Stimulated activated CD4-positive, alpha-beta T cell treated with anti-CD3 and anti-CD28 coated beads, Interleukin-12 subunit alpha, Interleukin-12 subunit beta, amount 100 ng/mL, for 48 hours (primary cell): Measurements from ENCODE around the gene FGD4.

ENCODE experiments used
- DNase-seq, 3 donors: peaks; one replicate each; pipeline ENCODE4 v3.0.0-alpha.2; 2020; ENCODE audit warnings: low read depth in 2 of 3, low spot score in 1 of 3

Gene FGD4

DNA sequence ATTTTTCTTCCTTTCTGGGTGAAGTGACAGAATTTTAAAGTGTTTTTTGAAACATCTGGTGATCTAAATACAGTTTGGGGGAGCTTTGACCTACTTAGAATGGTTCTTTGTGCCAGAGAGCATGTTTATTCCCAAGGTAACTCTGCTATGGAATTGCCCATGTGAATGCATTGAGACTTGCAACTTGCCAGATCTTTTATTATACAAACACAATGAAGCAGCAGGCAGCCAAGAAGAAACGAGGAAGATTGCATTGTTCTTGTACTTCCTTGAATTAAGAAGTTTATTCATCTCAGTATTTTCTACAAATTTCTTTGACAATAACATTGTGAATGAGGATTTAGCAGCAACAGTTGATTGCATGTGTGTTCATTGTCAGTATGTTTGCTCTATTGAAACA is 55.5 kb downstream of the FGD4 start:
- no peak for DNase-seq

GRCh38 chr12:32455607-32456071 is 56.3 kb downstream of the FGD4 start:
- peak in 1 of 3 donors; percentile 35 for DNase-seq

DNA sequence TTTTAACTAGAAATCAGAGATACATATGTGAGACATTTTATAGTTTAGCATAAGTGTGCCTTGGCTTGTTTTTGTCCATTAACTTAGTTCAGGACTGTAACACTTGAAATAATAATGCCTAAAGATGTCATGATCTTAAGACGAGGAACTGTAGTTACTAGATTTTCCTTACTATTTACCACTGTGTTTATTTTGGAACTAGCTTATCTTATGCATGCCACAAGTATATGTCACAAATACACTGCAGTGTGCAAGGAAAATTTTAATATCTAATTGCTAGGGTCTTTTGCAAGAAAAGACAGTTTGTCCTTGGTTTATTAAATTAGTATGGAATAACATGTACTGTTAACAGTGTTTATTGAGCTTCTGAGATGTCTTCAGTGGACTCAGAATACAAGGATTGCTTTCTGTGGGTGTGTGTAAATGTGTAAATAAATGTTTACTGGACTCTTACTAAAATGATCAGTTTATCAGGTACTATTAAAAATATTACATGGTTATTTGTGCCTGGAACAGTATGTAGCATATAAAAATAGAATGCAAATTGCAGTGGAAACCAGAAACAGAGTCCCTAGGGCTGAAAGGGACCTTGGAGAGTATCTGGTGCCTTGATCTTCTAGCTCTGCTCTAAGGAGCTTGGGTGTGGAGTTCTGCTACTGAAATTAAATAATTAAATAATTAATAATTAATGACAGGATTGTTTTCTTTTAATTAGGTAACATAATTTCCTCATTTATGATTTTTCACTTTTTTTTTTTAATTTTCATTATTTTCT is 58.1 kb downstream of the FGD4 start:
- no peak for DNase-seq

DNA sequence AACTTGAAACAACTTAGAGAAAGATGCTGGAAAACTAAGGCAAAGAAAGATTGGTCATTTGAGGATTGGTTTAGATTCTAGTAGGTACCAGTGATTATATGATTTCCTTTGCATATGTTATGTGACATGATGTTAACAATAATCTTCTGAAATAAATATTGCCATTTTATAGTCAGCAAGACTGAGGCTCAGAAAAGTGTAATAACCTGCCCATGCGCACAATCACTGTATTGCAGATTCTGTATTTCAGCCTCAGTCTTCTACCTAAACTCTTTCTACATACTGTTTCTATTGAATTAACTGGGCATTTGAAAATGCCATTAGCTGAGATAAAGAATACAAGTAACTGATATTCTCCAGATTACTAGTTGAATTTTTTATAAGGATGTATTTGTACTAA is 61.3 kb downstream of the FGD4 start:
- DNase-seq = no peak

- DNase-seq = no peak
Measured at GRCh38 chr12:32462908-32463307, 63.5 kb downstream of the FGD4 start.

- no peak for DNase-seq
Measured at GRCh38 chr12:32466187-32466586, 66.8 kb downstream of the FGD4 start.

- DNase-seq = no peak
Measured at GRCh38 chr12:32466986-32467711, 67.8 kb downstream of the FGD4 start.

GRCh38 chr12:32467959-32468863 is 68.9 kb downstream of the FGD4 start:
- DNase-seq = no peak

- DNase-seq = no peak
Measured at GRCh38 chr12:32470936-32471470, 71.6 kb downstream of the FGD4 start.

- no peak for DNase-seq
Measured at GRCh38 chr12:32471591-32472001, 72.2 kb downstream of the FGD4 start.

DNA sequence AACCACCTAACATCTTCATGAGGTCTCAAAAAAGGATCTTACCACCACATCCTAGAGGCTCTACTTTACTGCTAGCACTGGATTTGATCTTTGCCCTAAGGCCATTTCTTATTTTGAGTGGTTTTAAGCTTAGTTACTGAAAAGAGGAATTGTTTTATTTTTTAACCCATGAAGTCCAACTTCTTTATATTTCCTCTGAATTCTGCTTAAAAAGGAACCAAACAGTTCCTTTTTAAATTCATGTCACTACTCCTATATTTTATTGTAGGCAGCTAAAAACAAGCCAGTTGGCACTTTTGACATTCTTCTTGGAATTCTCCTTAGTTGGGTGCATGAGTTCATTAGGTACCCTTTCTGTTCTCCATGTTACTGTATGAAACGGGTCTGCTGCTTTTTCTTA is 76.4 kb downstream of the FGD4 start:
- DNase-seq = no peak

- DNase-seq = no peak
Measured at GRCh38 chr12:32476446-32476845, 77.1 kb downstream of the FGD4 start.

DNA sequence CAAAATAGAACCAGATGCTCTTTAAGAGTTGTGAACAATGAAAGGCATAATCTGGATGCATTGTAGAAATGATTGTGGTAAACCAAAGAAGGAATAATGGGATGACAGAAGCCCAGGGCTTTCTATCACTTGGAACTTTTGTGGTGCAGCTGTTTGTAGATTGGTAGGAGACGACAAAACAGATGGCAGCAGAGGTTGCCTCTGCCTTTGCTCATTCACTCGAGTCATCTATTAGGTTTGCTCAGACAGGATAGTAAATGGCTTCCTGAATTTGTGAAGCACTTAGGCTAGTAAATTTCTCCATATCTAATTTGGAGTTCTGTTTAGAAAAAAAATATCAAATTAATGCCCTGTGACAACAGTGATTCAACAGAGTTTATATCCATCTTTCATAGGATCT is 78.4 kb downstream of the FGD4 start:
- no peak for DNase-seq

DNA sequence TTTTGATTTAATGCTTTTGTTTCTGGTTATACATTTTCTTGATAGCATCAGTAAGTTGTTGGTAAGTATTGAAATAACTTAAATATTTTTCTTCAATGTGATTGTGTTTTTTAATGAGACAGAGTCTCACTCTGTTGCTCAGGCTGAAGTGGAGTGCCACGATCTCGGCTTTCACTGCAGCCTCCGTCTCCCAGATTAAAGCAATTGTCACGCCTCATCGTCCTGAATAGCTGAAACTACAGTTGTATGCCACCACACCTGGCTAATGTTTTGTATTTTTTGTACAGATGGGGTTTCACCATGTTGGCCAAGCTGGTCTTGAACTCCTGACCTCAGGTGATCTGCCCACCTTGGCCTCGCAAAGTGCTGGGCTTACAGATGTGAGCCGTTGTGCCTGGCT is 78.8 kb downstream of the FGD4 start:
- DNase-seq = no peak

DNA sequence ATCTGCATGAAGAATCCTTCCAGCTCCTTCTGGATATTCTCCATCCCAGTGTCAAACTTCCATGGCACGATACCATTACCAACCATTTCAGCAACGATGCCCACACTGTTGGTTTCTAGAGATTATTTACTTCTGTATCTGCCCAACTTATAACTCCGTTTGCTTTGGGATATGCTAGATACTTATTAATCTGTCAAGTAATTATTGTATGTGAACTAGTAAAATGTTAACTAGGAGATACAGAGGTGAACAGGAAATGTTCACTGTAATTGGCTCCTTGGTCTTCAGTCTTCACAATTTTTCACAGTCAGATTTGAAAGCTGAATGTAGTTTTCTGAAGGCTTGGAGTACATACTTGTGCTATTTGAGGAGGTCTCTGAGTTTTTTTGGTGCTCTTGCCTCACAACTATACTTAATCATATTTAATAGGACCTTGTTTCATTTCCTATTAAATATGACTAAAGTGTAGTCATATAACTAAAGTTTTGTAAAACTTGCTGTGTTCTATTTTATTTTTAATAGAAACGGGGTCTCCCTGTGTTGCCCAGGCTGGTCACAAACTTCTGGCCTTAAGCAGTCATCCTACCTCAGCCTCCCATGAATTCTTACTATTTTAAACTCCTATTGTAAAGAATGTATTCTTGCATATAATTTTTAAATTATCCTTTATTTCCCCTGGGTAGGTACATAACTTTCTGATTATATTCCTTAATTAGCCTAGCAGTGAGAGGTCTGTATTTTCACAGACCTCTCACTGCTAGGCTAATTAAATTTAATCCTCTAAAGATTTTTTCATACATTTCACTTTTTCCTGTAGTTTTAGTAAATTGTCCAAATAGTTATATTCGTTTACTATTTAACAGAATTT is 79.7 kb downstream of the FGD4 start:
- no peak for DNase-seq

GRCh38 chr12:32482226-32482625 is 82.9 kb downstream of the FGD4 start:
- no peak for DNase-seq

GRCh38 chr12:32483499-32483898 is 84.1 kb downstream of the FGD4 start:
- DNase-seq = no peak

DNA sequence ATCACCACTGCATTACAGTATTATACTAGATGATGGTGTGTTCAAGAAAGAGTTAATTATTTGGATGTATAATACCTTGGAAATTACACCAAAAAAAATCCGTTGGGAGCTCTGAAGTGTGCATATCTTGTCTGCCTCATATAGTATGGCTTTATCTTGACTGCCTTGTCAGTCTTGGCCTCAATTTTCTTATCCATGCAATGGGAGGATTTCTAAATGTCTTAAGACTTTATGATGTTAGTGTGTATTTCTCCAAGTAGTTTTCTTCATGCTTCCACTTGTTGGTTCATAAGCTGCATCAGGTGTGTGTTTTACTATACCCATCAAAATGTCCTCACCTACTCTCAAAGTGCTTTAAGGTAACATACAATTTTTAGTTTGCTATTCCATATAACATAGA is 84.6 kb downstream of the FGD4 start:
- DNase-seq = no peak

DNA sequence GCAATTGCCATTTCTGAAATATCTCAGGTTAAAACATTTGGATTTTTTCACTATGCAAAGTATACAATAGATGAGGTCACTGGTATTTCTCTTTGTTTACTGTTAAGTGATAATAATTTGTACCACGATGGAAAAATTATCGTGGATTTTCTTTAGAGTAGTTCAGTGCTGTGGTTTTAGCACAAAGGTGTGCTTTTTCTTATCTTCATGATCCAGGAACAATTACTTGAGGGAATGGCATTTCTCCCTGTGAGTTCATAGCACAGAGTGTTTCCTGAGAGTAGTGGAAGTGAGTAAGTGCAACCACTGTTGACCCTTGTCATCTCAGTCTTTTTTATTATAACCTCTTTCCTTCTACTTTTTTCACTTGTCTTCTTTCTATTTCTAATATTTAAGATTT is 86.8 kb downstream of the FGD4 start:
- no peak for DNase-seq

DNA sequence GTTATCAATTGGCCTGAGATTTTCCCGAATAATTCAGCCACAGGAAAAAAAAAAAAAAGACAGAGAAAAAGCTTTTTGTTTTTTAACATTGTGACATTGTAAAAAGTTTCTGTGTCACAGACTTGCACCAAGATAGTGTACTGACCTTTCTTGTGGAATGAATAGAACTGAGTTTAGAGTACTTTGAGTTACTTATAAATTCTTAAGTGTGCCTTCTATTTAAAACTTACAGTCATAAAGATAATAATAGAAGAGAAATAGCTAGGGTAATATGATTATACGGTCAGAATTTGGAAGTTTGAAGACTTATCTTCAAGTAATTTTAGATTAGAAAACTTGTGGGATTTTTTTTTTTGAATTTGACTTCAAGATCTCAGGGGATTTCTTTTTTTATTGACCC is 88.8 kb downstream of the FGD4 start:
- DNase-seq = no peak
